DOHH2 (cell line): ENCODE results near the gene COPG1.

Experiments
- H3F3A ChIP-seq: fragments of 200-600 bp; sonication (generic), shearing (Covaris generic); 2 replicates; pipeline ENCODE4 v1.6.0; 2016; ENCODE audit warnings: antibody characterized with exemption, mild to moderate bottlenecking; ENCODE audit not compliant: control insufficient read depth, insufficient read depth
- H3K27ac ChIP-seq: fragments of 200-600 bp; sonication (generic); 2 replicates; pipeline ENCODE4 v1.5.1; 2014; ENCODE audit warnings: low read depth, mild to moderate bottlenecking, low read length, moderate library complexity
- H3K27me3 ChIP-seq: fragments of 200-600 bp; sonication (generic); 2 replicates; pipeline ENCODE4 v1.6.1; 2014; ENCODE audit warnings: mild to moderate bottlenecking, low read length, mixed read lengths; ENCODE audit not compliant: control insufficient read depth
- H3K36me3 ChIP-seq: fragments of 200-600 bp; sonication (generic); 2 replicates; pipeline ENCODE4 v1.6.1; 2014; ENCODE audit warnings: mild to moderate bottlenecking, low read length, moderate library complexity, mixed read lengths; ENCODE audit not compliant: control insufficient read depth
- H3K4me1 ChIP-seq: fragments of 200-600 bp; sonication (generic); 2 replicates; pipeline ENCODE4 v1.6.1; 2014; ENCODE audit warnings: mild to moderate bottlenecking, low read length, mixed read lengths; ENCODE audit not compliant: control insufficient read depth
- H3K4me2 ChIP-seq: fragments of 200-600 bp; sonication (generic); 2 replicates; pipeline ENCODE4 v1.6.0; 2014; ENCODE audit warnings: mild to moderate bottlenecking, low read length, moderate library complexity
- H3K4me3 ChIP-seq: fragments of 200-600 bp; sonication (generic); 2 replicates; pipeline ENCODE4 v1.5.1; 2014; ENCODE audit warnings: mild to moderate bottlenecking, low read length, mixed read lengths
- H3K79me2 ChIP-seq: fragments of 200-600 bp; sonication (generic); 2 replicates; pipeline ENCODE4 v1.6.1; 2014; ENCODE audit warnings: mild to moderate bottlenecking, low read length, mixed read lengths; ENCODE audit not compliant: control insufficient read depth
- H3K9me2 ChIP-seq: fragments of 200-600 bp; sonication (generic); replicated peaks from 2 replicates; pipeline ENCODE4 v1.6.1; 2014; ENCODE audit warnings: mild to moderate bottlenecking, low read length, mixed read lengths; ENCODE audit not compliant: control insufficient read depth
- H3K9me3 ChIP-seq: fragments of 200-600 bp; sonication (generic); 2 replicates; pipeline ENCODE4 v1.6.1; 2014; ENCODE audit warnings: antibody characterized with exemption, low read length, mixed read lengths; ENCODE audit not compliant: control insufficient read depth, insufficient read depth
- H4K20me1 ChIP-seq: fragments of 200-600 bp; sonication (generic); 2 replicates; pipeline ENCODE4 v1.6.0; 2014; ENCODE audit warnings: low read depth, mild to moderate bottlenecking, antibody characterized with exemption, low read length, moderate library complexity; ENCODE audit not compliant: control insufficient read depth, insufficient read depth
- CTCF ChIP-seq: fragments of 200-600 bp; sonication (generic); IDR thresholded peaks from one replicate; pipeline ENCODE4 v1.5.1; 2014; ENCODE audit warnings: antibody characterized with exemption, mild to moderate bottlenecking, low read depth, low read length; ENCODE audit not compliant: poor library complexity, severe bottlenecking
- EZH2phosphoT487 ChIP-seq: fragments of 200-600 bp; sonication (generic); IDR thresholded peaks from 2 replicates; pipeline ENCODE4 v1.6.1; 2017; ENCODE audit warnings: borderline replicate concordance, mild to moderate bottlenecking, antibody characterized with exemption, low read length, moderate library complexity, mixed read lengths

The COPG1 gene

GRCh38 chr3:129233538-129233937 lies 15.9 kb upstream of the COPG1 start:
- Histone ChIP-seq H3K79me2 (no peaks in the 10 kb centered on the region), H3K9me2 (no peaks in the 10 kb centered on the region), H3K36me3 (no peaks in the 10 kb centered on the region), H3K9me3 (no peaks in the 10 kb centered on the region), H4K20me1 (0 out of 2 replicates have a peak, but pooled peaks cover 3% of the 10 kb centered on the region), H3F3A (peaks cover 10% of the 10 kb centered on the region), H3K4me3 (no peak overlapping the region), H3K27me3 (no peaks in the 10 kb centered on the region), H3K27ac (no peak overlapping the region), H3K4me2 (0 out of 2 replicates have a peak overlapping the region, but pooled peaks have one; percentile 0), H3K4me1 (peaks cover 27% of the 10 kb centered on the region)
- no peak for TF ChIP-seq EZH2phosphoT487
- TF ChIP-seq CTCF = no peak

- H3K4me2 ChIP-seq = peak overlapping the region; percentile 32; the same call in 1 of the 2 replicates
- peaks cover 27% of the 10 kb centered on the region for H3K4me1 ChIP-seq
- no peak for TF ChIP-seq CTCF
- no peak for TF ChIP-seq EZH2phosphoT487
- no peaks in the 10 kb centered on the region for H3K36me3 ChIP-seq
- H4K20me1 ChIP-seq = 0 out of 2 replicates have a peak, but pooled peaks cover 3% of the 10 kb centered on the region
- H3K27ac ChIP-seq = no peak overlapping the region
- no peaks in the 10 kb centered on the region for H3K9me3 ChIP-seq
- no peaks in the 10 kb centered on the region for H3K79me2 ChIP-seq
- H3F3A ChIP-seq = peaks cover 10% of the 10 kb centered on the region
- H3K27me3 ChIP-seq = no peaks in the 10 kb centered on the region
- no peak overlapping the region for H3K4me3 ChIP-seq
- no peaks in the 10 kb centered on the region for H3K9me2 ChIP-seq
Observed at GRCh38 chr3:129234441-129234840, 15.0 kb upstream of the COPG1 start.

DNA sequence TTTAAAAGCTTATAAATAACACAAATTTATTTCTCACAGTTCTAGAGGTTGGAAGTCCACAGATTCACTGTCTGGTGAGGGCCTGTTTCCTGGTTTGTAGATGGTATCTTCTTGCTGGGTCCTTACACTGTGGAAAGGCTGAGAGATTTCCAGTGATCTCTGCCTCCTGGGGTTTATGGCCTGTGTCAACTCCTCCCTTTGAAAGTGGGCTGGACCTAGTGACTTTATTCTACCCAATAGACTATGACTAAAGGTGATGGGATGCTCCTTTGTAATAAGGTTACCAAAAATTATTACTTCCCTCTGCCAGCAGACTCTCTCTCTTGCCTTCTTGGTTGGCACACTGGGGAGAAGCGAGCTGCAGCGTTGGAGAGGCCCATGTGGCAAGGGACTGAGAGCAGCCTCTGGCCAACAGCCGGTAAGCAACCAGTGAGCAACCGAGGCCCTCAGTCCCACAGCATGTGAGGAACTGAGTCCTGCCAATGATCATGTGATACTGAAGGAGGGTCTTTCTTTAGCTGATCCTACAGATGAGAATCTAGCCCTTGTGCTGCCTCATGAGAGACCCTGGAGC lies 14.0 kb upstream of the COPG1 start:
- H4K20me1 ChIP-seq = 0 out of 2 replicates have a peak, but pooled peaks cover 3% of the 10 kb centered on the region
- H3F3A ChIP-seq = peaks cover 10% of the 10 kb centered on the region
- no peaks in the 10 kb centered on the region for H3K27me3 ChIP-seq
- H3K36me3 ChIP-seq = no peaks in the 10 kb centered on the region
- H3K4me3 ChIP-seq = no peak overlapping the region
- TF ChIP-seq EZH2phosphoT487 (no peak), CTCF (no peak)
- no peak overlapping the region for H3K4me2 ChIP-seq
- no peaks in the 10 kb centered on the region for H3K9me3 ChIP-seq
- no peaks in the 10 kb centered on the region for H3K9me2 ChIP-seq
- H3K79me2 ChIP-seq = no peaks in the 10 kb centered on the region
- peaks cover 31% of the 10 kb centered on the region for H3K4me1 ChIP-seq
- no peak overlapping the region for H3K27ac ChIP-seq
